GM12878 (cell line): ENCODE data around the gene ARAP1. TPM values are rescaled to one million over a fixed set of nuclear protein-coding genes. Genes with fewer than 3 reads are reported as not detected.

ENCODE experiments used
- ATAC-seq: fragments of 200-7000 bp; cut with Tn5 transposase; 3 replicates; pipeline ENCODE4 v1.9.1; 2020; ENCODE audit warnings: mild to moderate bottlenecking, moderate library complexity
- BruUV-seq: library from RNA; stranded (reverse); fragments of 400-500 nt; replicated peaks from 2 replicates; lab custom pipeline; 2021; lab: Mats Ljungman, UMichigan
- CTCF ChIA-PET: fragments of 300-600 bp; sonication (Branson Sonifier 250); formaldehyde crosslinking; extraction: SDS; loops from one replicate; lab custom pipeline; 2021; ENCODE audit warnings: inconsistent platforms; lab: Yijun Ruan, JAX
- POLR2A ChIA-PET: fragments of 350-600 bp; formaldehyde crosslinking; extraction: SDS; loops from one replicate; lab custom pipeline; 2021; ENCODE audit warnings: inconsistent platforms; lab: Charles Lee
- RAD21 ChIA-PET: fragments of 300-600 bp; sonication (Branson Sonifier 250); formaldehyde crosslinking; loops from one replicate; lab custom pipeline; 2023; ENCODE audit warnings: antibody characterized with exemption; ENCODE audit not compliant: unreplicated experiment; lab: Charles Lee
- SMC1A ChIA-PET: fragments of 300-600 bp; sonication (Branson Sonifier 250); formaldehyde crosslinking; loops from one replicate; lab custom pipeline; 2023; ENCODE audit not compliant: unreplicated experiment, uncharacterized antibody; lab: Charles Lee
- DNase-seq: peaks from one replicate; pipeline ENCODE4 v3.0.0-alpha.2; 2011; ENCODE audit warnings: low read depth, low spot score
- FAIRE-seq: peaks from 3 replicates; lab custom pipeline; 2011; peaks lifted over from hg19 to GRCh38; lab: Jason Lieb, UNC
- H2AFZ ChIP-seq: 2 replicates; pipeline ENCODE4 v1.6.0; 2011; ENCODE audit warnings: low read depth, low read length, control low read depth; ENCODE audit not compliant: control insufficient read depth
- H3K27ac ChIP-seq: 2 replicates; pipeline ENCODE4 v1.5.1; 2011; ENCODE audit warnings: control low read depth; ENCODE audit not compliant: control insufficient read depth, insufficient read depth
- H3K27me3 ChIP-seq, 2 experiments: replicated peaks in 1 of 2; 2 replicates each; pipeline versions ENCODE4 v1.6.0 to v1.6.1; 2011; ENCODE audit warnings: low read length in 1 of 2; ENCODE audit not compliant: control insufficient read depth in 2 of 2, insufficient read depth in 2 of 2
- H3K36me3 ChIP-seq, 2 experiments: 2 replicates each; pipeline ENCODE4 v1.5.1; 2011; ENCODE audit warnings: low read length in 1 of 2; ENCODE audit not compliant: control insufficient read depth in 2 of 2, insufficient read depth in 2 of 2
- H3K4me1 ChIP-seq: 2 replicates; pipeline ENCODE4 v1.6.1; 2011; ENCODE audit warnings: mild to moderate bottlenecking, low read length, moderate library complexity, mixed read lengths; ENCODE audit not compliant: control insufficient read depth, insufficient read depth
- H3K4me2 ChIP-seq: 2 replicates; pipeline ENCODE4 v1.6.0; 2011; ENCODE audit warnings: control low read depth; ENCODE audit not compliant: control insufficient read depth, insufficient read depth
- H3K4me3 ChIP-seq: fragments of 200-600 bp; sonication (generic); 2 replicates; pipeline ENCODE4 v1.5.1; 2016
- H3K79me2 ChIP-seq: 2 replicates; pipeline ENCODE4 v1.6.0; 2011; ENCODE audit warnings: low read length; ENCODE audit not compliant: control insufficient read depth, insufficient read depth
- H3K9ac ChIP-seq: 2 replicates; pipeline ENCODE4 v1.8.0; 2011; ENCODE audit warnings: low read length, control low read depth, mixed read lengths; ENCODE audit not compliant: control insufficient read depth, insufficient read depth
- H3K9me3 ChIP-seq: replicated peaks from 3 replicates; pipeline ENCODE4 v1.5.1; 2011; ENCODE audit warnings: mild to moderate bottlenecking, low read length; ENCODE audit not compliant: control insufficient read depth, insufficient read depth
- H4K20me1 ChIP-seq: 2 replicates; pipeline ENCODE4 v1.6.0; 2011; ENCODE audit not compliant: control insufficient read depth, insufficient read depth
- BACH1 ChIP-seq: fragments of 450-650 bp; IDR thresholded peaks from 2 replicates; pipeline ENCODE4 v1.6.1; 2017; ENCODE audit warnings: mild to moderate bottlenecking, borderline replicate concordance
- BHLHE40 ChIP-seq, 2 experiments: fragments of 450-650 bp in 1 of 2; IDR thresholded peaks; 2 replicates each; pipeline ENCODE4 v1.6.1; 2011 to 2017; ENCODE audit warnings: low read depth in 2 of 2, borderline replicate concordance in 1 of 2, improper control_type of control experiment in 1 of 2, low read length in 1 of 2, mild to moderate bottlenecking in 1 of 2
- CBX3 ChIP-seq: fragments of 200-600 bp; sonication (generic); IDR thresholded peaks from 2 replicates; pipeline ENCODE4 v1.6.1; 2016; ENCODE audit warnings: low read depth, borderline replicate concordance
- HCFC1 ChIP-seq: fragments of 150-350 bp; IDR thresholded peaks from 2 replicates; pipeline ENCODE4 v1.6.1; 2014; ENCODE audit warnings: low read length
- MEF2A ChIP-seq: IDR thresholded peaks from 2 replicates; pipeline ENCODE4 v1.6.1; 2011; ENCODE audit warnings: low read depth, mild to moderate bottlenecking, low read length, moderate library complexity; ENCODE audit not compliant: insufficient read depth
- NR2C1 ChIP-seq: fragments of 450-650 bp; IDR thresholded peaks from 2 replicates; pipeline ENCODE4 v1.6.1; 2017; ENCODE audit warnings: antibody characterized with exemption, mild to moderate bottlenecking, moderate library complexity
- NR2F1 ChIP-seq: fragments of 450-650 bp; conservative IDR thresholded peaks from 2 replicates; pipeline ENCODE4 v1.6.1; 2017; ENCODE audit warnings: mild to moderate bottlenecking
- PAX5 ChIP-seq: IDR thresholded peaks from 2 replicates; pipeline ENCODE4 v1.6.1; 2011; ENCODE audit warnings: low read depth, low read length, borderline replicate concordance
- PAX8 ChIP-seq: fragments of 450-650 bp; IDR thresholded peaks from 2 replicates; pipeline ENCODE4 v1.6.1; 2017; ENCODE audit warnings: mild to moderate bottlenecking, moderate library complexity
- PML ChIP-seq: IDR thresholded peaks from 2 replicates; pipeline ENCODE4 v1.6.1; 2012; ENCODE audit warnings: low read length, inconsistent platforms
- RAD21 ChIP-seq: IDR thresholded peaks from 2 replicates; pipeline ENCODE4 v1.6.1; 2011; ENCODE audit warnings: mild to moderate bottlenecking, low read depth, low read length, moderate library complexity; ENCODE audit not compliant: insufficient read depth
- RUNX3 ChIP-seq: IDR thresholded peaks from 2 replicates; pipeline ENCODE4 v1.6.1; 2012; ENCODE audit warnings: low read length, inconsistent platforms
- SMAD1 ChIP-seq: fragments of 450-650 bp; IDR thresholded peaks from 2 replicates; pipeline ENCODE4 v1.6.1; 2018; ENCODE audit warnings: mild to moderate bottlenecking, low read depth; ENCODE audit not compliant: partially characterized antibody
- SMAD5 ChIP-seq: IDR thresholded peaks from 2 replicates; pipeline ENCODE4 v1.6.1; 2016; ENCODE audit warnings: antibody characterized with exemption, low read depth
- SRF ChIP-seq, 2 experiments: IDR thresholded peaks; 2 replicates each; pipeline ENCODE4 v1.6.1; 2011; ENCODE audit warnings: low read depth in 2 of 2, low read length in 2 of 2, mild to moderate bottlenecking in 1 of 2, moderate library complexity in 1 of 2
- STAT1 ChIP-seq: fragments of 450-650 bp; conservative IDR thresholded peaks from 2 replicates; pipeline ENCODE4 v1.6.1; 2014; ENCODE audit warnings: antibody characterized with exemption, mild to moderate bottlenecking
- TAF1 ChIP-seq: IDR thresholded peaks from 2 replicates; pipeline ENCODE4 v1.6.1; 2011; ENCODE audit warnings: mild to moderate bottlenecking, low read depth, low read length, borderline replicate concordance
- YBX1 ChIP-seq: fragments of 450-650 bp; IDR thresholded peaks from 2 replicates; pipeline ENCODE4 v1.6.1; 2016; ENCODE audit warnings: antibody characterized with exemption
- WGBS: methylation state at CpG from one replicate; pipeline ENCODE4 v1.1.6; 2016; ENCODE audit warnings: low lambda C conversion rate; ENCODE audit not compliant: insufficient replicate concordance, insufficient coverage; ENCODE audit errors: missing lambda C conversion rate; 5-methylcytosine and 5-hydroxymethylcytosine counted together
- in situ Hi-C: fragments of 300-500 bp; cut with MboI; formaldehyde crosslinking; loops from 9 replicates; pipeline ENCODE4 v1.14.3; 2018; ENCODE audit warnings: mixed read lengths
- intact Hi-C: fragments of 100-400 bp; cut with micrococcal nuclease; formaldehyde crosslinking; loops from one replicate; pipeline ENCODE4 v1.14.2; 2022; ENCODE audit not compliant: unreplicated experiment
- polyA plus RNA-seq, 11 experiments: library from polyadenylated mRNA; depleted of rRNA in 4 of 11; unstranded in 6 of 11; stranded (reverse) in 5 of 11; fragments of >200 nt; fragmentation: Nextera tagmentation in 4 of 11; fragmentation: Illumina TruSeq in 1 of 11; extraction: Ambion mirVana in 4 of 11; extraction: Trizol in 1 of 11; gene quantifications; 1 replicate in 1 of 11; 2 replicates in 10 of 11; pipeline versions ENCODE4 v1.2.1 to v1.2.3, GENCODE V29; 2011 to 2016; ENCODE audit warnings: inconsistent platforms in 2 of 11, missing spikeins in 2 of 11, low read depth in 1 of 11
- total RNA-seq, 4 experiments: library from RNA; depleted of rRNA in 3 of 4; stranded (reverse); fragments of >200 nt in 3 of 4; fragmentation: Illumina TruSeq in 1 of 4; extraction: Trizol in 1 of 4; gene quantifications; 2 replicates each; pipeline versions ENCODE4 v1.2.1 to v1.2.3, GENCODE V29; 2013 to 2021
- TF ChIP-seq, protein P1 (sequence below): IDR thresholded peaks from 2 replicates; pipeline ENCODE4 v1.6.1; 2012; ENCODE audit warnings: low read depth, low read length, improper control_type of control experiment
- TF ChIP-seq, protein P2 (sequence below), 3 experiments: IDR thresholded peaks in 2 of 3; conservative IDR thresholded peaks in 1 of 3; 2 replicates each; pipeline ENCODE4 v1.5.1; 2011; ENCODE audit warnings: low read depth in 3 of 3, low read length in 3 of 3, mild to moderate bottlenecking in 3 of 3, control low read depth in 2 of 3, moderate library complexity in 2 of 3, inconsistent platforms in 1 of 3, mixed read lengths in 1 of 3; ENCODE audit not compliant: control insufficient read depth in 2 of 3, insufficient read depth in 1 of 3; ENCODE audit errors: extremely low read depth in 1 of 3
- TF ChIP-seq, protein P3 (sequence below): fragments of 450-650 bp; IDR thresholded peaks from 2 replicates; pipeline ENCODE4 v1.6.1; 2017; ENCODE audit warnings: mild to moderate bottlenecking

Gene ARAP1
- total and polyA plus RNA-seq, 10 of the 15 experiments (the other 5 are each of a cell fraction or from before 2014, with no cell fraction given), result 0.55 to 102 (median 51.0) TPM

DNA sequence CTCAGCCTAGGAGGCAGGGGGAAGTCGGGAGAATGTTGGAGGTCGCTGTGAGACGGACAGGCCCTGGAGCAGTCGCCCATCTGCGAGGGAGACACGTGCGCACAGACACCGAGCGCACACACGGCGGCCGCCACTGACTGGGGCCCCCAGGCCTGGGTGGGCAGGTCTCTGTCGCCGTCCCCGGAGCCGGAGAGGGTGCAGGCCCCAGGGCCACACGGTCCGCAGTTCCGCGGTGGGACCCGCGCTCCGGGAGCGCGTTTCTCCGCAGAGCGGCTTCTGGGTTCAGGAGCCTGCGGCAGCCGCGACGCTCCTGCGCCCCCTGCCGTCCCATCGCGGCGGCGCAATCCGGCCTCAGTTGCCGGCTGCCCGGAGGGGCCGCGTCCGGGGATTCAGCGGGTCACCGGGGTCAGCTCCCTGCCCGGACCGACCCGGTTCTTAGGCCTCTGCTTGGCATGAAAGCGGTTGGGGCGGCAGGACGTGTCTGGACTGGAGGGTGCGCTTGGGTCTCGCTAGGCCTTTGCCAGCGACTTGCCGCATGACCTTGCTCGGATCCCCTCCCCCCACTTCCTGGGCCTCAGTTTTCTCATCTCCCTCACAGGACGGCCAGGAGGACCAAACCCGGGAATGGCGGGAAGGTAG lies 109.2 kb downstream of the ARAP1 start:
- peak; percentile 91 for ATAC-seq
- ChIA-PET CTCF (interaction anchor here (1.0 to 2.8 kb wide), 8 partner anchors 12 to 172 kb away, joined by 3 to 16 read pairs (median 6); no protein-coding TSS in a partner anchor), SMC1A (no interaction called here), RAD21 (interaction anchor here (2.6 kb wide), 1 partner anchor 57 kb away, joined by 12 read pairs; no protein-coding TSS in a partner anchor), POLR2A (no interaction called here)
- Histone ChIP-seq H4K20me1 (no peaks in the 10 kb centered on the region), H3K9me3 (no peaks in the 10 kb centered on the region), H3K36me3 (no peaks in the 10 kb centered on the region), H3K27me3 (peaks cover 6 to 11% of the 10 kb centered on the region in 2 experiments; a peak in 3 of 4 replicates), H3K4me1 (no peaks in the 10 kb centered on the region), H3K4me3 (no peak overlapping the region), H3K4me2 (peak overlapping the region; percentile 72), H2AFZ (peak overlapping the region; percentile 72), H3K79me2 (no peaks in the 10 kb centered on the region), H3K9ac (no peak overlapping the region), H3K27ac (no peak overlapping the region)
- in situ Hi-C loops (no loop called here), intact Hi-C loops (loop anchor here (1.0 to 2.0 kb wide), 2 partner anchors 58 to 160 kb away; no protein-coding TSS in a partner anchor)
- no TSS peak for BruUV-seq
- FAIRE-seq, result peak; percentile 64
- no peak for DNase-seq
- WGBS, result 4% methylated on average over 44 of the region's 59 CpGs
- no peak for TF ChIP-seq PML
- no peak for TF ChIP-seq TAF1
- TF ChIP-seq NR2C1, result no peak
- no peak for TF ChIP-seq SMAD1
- TF ChIP-seq, protein P1, sequence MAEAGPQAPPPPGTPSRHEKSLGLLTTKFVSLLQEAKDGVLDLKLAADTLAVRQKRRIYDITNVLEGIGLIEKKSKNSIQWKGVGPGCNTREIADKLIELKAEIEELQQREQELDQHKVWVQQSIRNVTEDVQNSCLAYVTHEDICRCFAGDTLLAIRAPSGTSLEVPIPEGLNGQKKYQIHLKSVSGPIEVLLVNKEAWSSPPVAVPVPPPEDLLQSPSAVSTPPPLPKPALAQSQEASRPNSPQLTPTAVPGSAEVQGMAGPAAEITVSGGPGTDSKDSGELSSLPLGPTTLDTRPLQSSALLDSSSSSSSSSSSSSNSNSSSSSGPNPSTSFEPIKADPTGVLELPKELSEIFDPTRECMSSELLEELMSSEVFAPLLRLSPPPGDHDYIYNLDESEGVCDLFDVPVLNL, result no peak
- no peak for TF ChIP-seq YBX1
- TF ChIP-seq MEF2A, result no peak
- no peak for TF ChIP-seq PAX8
- TF ChIP-seq, protein P2, sequence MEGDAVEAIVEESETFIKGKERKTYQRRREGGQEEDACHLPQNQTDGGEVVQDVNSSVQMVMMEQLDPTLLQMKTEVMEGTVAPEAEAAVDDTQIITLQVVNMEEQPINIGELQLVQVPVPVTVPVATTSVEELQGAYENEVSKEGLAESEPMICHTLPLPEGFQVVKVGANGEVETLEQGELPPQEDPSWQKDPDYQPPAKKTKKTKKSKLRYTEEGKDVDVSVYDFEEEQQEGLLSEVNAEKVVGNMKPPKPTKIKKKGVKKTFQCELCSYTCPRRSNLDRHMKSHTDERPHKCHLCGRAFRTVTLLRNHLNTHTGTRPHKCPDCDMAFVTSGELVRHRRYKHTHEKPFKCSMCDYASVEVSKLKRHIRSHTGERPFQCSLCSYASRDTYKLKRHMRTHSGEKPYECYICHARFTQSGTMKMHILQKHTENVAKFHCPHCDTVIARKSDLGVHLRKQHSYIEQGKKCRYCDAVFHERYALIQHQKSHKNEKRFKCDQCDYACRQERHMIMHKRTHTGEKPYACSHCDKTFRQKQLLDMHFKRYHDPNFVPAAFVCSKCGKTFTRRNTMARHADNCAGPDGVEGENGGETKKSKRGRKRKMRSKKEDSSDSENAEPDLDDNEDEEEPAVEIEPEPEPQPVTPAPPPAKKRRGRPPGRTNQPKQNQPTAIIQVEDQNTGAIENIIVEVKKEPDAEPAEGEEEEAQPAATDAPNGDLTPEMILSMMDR (IDR thresholded peaks at IDR 0.05 in 2 of 3, conservative IDR thresholded peaks at IDR 0.05 in 1 of 3; ENCODE audit: control insufficient read depth in 2 of 3, extremely low read depth in 1 of 3, insufficient read depth in 1 of 3, low read depth in 3 of 3, low read length in 3 of 3), result peak; percentile 84 to 89 (median 88)
- peak; percentile 34; the same call in 1 of the 2 replicates for TF ChIP-seq RUNX3
- TF ChIP-seq HCFC1, result no peak
- TF ChIP-seq SRF (IDR thresholded peaks at IDR 0.05; ENCODE audit: low read depth in 2 of 2, low read length in 2 of 2), result no peak
- peak; percentile 69 for TF ChIP-seq RAD21
- no peak for TF ChIP-seq SMAD5
- peak; percentile 5; the same call in 1 of the 2 replicates for TF ChIP-seq PAX5
- no peak for TF ChIP-seq CBX3
- peak in 1 of 2 experiments; percentile 87; a peak in 3 of 4 replicates for TF ChIP-seq BHLHE40 (IDR thresholded peaks at IDR 0.05; ENCODE audit: borderline replicate concordance in 1 of 2, low read depth in 2 of 2, low read length in 1 of 2)
- TF ChIP-seq, protein P3, sequence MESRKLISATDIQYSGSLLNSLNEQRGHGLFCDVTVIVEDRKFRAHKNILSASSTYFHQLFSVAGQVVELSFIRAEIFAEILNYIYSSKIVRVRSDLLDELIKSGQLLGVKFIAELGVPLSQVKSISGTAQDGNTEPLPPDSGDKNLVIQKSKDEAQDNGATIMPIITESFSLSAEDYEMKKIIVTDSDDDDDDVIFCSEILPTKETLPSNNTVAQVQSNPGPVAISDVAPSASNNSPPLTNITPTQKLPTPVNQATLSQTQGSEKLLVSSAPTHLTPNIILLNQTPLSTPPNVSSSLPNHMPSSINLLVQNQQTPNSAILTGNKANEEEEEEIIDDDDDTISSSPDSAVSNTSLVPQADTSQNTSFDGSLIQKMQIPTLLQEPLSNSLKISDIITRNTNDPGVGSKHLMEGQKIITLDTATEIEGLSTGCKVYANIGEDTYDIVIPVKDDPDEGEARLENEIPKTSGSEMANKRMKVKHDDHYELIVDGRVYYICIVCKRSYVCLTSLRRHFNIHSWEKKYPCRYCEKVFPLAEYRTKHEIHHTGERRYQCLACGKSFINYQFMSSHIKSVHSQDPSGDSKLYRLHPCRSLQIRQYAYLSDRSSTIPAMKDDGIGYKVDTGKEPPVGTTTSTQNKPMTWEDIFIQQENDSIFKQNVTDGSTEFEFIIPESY, result no peak
- TF ChIP-seq NR2F1, result peak; percentile 90
- no peak for TF ChIP-seq BACH1
- TF ChIP-seq STAT1, result no peak
